Measurements from ENCODE around the gene TAF1B.
A peak's percentile ranks its signal among the peaks of the same experiment; 100 is the strongest.

The TAF1B gene

DNA sequence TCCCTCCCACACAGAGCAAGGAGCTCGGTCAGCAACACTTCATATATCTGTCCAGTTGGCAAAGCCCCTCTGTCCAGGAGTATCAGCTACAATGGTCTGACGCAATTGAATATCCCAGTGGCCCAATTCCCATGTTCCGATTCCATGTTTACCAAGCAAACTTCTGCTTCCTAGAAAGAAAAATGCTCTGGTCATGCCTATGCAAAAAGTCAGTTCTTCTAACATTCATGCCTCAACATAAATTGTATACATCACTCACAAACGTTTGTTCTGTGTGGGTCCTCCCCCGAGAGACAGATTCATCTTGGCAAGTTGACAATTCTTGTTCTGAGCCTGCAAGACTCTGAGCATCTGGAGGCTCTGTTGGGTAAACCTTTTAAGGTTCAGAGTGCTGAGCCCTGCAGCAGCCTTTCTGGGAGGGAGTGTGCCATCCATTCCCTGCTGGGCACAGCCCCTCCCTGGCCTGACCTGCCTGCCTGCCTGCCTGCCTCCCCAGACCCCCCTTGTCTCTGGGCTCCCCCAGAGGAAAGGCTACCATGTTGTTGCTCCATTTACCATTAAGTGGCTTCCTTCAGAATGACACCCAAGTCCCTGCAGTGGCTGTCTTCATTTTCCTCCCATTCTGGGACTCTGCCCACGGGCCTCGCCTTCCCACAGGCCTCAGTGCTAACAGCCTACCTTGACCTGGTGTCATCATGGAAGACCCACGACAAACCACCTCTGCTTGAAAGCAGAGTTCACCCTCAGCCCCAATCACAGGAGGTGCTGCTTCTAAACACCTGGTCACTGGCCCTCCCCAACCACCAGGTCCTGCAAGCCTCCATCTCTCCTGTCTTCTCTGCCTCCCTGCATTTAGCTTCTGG lies 37.6 kb upstream of the TAF1B start:
- peak; percentile 35 for DNase-seq (ENCODE audit: low read depth)
- TF ChIP-seq, protein P1, sequence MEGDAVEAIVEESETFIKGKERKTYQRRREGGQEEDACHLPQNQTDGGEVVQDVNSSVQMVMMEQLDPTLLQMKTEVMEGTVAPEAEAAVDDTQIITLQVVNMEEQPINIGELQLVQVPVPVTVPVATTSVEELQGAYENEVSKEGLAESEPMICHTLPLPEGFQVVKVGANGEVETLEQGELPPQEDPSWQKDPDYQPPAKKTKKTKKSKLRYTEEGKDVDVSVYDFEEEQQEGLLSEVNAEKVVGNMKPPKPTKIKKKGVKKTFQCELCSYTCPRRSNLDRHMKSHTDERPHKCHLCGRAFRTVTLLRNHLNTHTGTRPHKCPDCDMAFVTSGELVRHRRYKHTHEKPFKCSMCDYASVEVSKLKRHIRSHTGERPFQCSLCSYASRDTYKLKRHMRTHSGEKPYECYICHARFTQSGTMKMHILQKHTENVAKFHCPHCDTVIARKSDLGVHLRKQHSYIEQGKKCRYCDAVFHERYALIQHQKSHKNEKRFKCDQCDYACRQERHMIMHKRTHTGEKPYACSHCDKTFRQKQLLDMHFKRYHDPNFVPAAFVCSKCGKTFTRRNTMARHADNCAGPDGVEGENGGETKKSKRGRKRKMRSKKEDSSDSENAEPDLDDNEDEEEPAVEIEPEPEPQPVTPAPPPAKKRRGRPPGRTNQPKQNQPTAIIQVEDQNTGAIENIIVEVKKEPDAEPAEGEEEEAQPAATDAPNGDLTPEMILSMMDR (conservative IDR thresholded peaks at IDR 0.05; ENCODE audit: low read length): no peak
- no peak overlapping the region for H3K4me3 ChIP-seq (ENCODE audit: low read length)

DNA sequence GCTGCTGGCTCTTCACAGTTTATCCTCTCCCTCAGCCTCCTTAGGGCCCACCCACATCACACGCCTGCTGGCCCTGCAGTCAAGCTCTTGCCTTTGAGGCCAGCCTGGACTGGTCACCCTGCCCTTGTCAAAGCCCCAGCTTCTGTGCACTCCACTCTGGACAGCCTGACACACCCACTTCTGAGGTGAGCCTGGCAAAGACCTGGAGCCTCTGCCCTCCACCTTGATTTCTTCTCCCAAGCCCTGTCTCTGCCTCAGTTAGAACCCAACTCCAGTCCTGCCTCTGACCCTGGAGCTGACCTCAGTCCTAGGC lies 37.0 kb upstream of the TAF1B start:
- DNase-seq (ENCODE audit: low read depth): no peak
- H3K4me3 ChIP-seq (ENCODE audit: low read length): no peak overlapping the region
- TF ChIP-seq, protein P1 (conservative IDR thresholded peaks at IDR 0.05; ENCODE audit: low read length): no peak

DNA sequence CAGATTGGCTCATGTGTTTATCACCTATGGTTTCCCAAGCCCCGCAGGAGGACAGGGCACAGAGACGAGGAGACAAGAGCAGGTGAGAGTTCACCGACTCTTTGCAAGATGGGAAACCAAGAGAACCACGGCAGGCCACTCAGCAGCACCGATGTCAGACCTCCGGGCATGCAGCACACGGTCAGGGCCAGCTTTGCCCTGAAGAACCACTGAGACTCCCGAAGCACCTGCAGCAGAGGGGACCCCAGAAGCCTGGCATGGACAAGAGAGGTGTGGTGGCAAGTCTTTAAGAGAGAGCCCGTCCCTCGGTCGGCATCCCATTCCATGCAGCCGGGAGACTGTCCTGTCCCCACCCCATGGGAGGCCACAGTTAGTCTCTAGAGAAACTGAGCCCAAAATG lies 36.6 kb upstream of the TAF1B start:
- no peak for DNase-seq (ENCODE audit: low read depth)
- TF ChIP-seq, protein P1 (conservative IDR thresholded peaks at IDR 0.05; ENCODE audit: low read length): no peak
- H3K4me3 ChIP-seq (ENCODE audit: low read length): no peak overlapping the region

DNA sequence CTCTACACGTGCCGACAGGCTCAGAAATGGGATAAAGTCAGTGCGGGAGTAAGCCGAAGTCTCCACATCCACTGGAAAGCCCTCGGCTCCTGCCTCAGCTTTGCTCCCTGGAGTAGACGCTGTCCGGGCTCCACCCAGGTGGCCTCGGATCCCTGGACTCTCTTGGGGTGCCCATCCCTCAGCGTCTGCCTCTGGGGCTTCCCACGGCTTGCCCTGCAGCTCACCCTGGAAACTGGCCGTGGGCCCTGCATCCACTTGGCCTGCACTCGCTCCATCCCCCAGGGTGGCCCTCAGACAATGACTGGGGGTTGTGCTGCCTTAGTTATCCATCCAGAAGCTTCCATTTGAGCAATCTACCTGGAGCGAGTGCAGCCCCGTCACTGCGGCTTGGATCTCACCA lies 36.2 kb upstream of the TAF1B start:
- no peak for DNase-seq (ENCODE audit: low read depth)
- H3K4me3 ChIP-seq (ENCODE audit: low read length): no peak overlapping the region
- TF ChIP-seq, protein P1 (conservative IDR thresholded peaks at IDR 0.05; ENCODE audit: low read length): no peak

DNA sequence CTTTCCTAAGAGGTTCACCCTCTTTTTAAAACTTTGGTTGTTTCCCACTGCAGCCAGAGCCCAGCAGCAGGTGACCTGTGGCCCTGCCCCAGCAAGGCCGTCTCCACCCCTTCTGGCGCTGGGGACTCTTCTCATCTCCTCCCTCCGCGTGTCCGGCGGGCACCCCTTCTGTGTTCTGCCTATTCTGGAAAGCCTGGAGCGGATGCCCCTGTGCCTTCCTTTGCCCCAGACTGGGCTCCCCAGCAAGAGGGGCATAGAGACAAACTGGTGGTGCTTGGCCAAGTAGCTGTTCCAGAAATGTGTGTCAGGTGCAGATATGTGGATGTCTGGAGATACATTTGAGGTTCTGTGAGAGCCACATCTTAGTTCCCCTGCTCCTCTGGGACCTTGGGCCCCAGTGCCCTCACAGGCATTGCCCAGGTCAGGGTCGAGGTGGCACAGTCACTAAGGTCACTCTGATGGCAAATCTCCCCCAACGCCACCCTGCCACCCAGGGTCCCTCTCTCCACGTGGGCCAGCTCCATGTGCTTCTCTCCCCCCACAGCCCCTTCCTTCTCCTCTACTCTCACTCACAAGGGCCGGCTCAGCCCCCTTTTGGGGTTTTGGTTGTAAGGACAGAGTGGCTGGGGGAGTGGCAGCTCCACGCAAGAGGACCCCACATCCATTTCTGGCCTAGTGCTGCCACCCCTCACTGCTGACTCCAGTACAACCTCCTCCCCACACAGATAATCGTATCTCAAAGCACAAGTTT lies 35.5 kb upstream of the TAF1B start:
- TF ChIP-seq, protein P1 (conservative IDR thresholded peaks at IDR 0.05; ENCODE audit: low read length): no peak
- no peak overlapping the region for H3K4me3 ChIP-seq (ENCODE audit: low read length)
- no peak for DNase-seq (ENCODE audit: low read depth)

DNA sequence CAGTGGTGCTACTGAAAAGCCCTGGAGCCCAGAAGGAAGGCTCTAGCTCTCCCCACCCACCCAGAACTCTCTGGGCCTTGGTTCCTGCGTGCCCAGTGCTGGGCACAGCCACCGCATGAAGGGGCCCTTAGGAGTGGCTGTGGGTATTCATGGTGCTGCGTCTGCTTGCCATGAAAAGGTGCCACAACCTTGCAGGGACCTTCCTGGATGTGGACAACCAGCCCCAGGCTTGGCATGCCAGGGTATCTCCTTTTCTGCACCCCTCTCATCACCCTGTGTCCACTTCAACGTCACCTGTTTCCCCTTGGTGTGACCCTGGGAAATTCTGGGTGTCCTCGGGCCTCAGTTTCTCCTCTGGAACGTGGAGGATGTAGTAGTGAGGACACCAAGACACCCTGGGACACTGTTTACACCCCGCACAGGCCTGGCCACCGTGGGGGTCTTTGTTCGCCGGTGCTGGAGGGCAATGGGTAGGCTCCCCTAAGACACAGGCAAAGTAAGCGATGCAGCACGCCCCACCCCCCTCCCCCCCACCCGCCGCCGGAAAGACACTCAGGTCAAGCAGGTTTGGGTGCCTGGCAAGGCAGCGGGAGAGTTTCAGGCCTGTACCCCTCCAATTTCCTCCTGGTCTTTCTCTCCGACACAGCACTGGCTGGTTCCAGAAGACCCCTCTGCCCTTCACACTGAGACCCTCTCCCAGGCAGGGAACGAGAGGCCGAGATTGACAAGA lies 34.8 kb upstream of the TAF1B start:
- DNase-seq (ENCODE audit: low read depth): no peak
- H3K4me3 ChIP-seq (ENCODE audit: low read length): no peak overlapping the region
- TF ChIP-seq, protein P1 (conservative IDR thresholded peaks at IDR 0.05; ENCODE audit: low read length): no peak
